HUES48 (cell line): ENCODE measurements around the gene SMC1A.
A peak's percentile ranks its signal among the peaks of the same experiment; 100 is the strongest.
"Not testable (repeated sequence)": the region's sequence is repeated elsewhere in the genome, so short reads cannot be mapped to it uniquely, and the experiment has no call there.

Experiments used
- H3K27ac ChIP-seq: one replicate; pipeline ENCODE4 v1.7.0; 2013; ENCODE audit warnings: low read depth, low read length, inconsistent platforms
- H3K27me3 ChIP-seq: 2 replicates; pipeline ENCODE4 v1.6.1; 2013; ENCODE audit warnings: mild to moderate bottlenecking, low read length; ENCODE audit not compliant: control insufficient read depth, insufficient read depth
- H3K36me3 ChIP-seq: 2 replicates; pipeline ENCODE4 v1.6.1; 2013; ENCODE audit warnings: low read length; ENCODE audit not compliant: control insufficient read depth, insufficient read depth
- H3K4me1 ChIP-seq: 2 replicates; pipeline ENCODE4 v1.6.1; 2013; ENCODE audit warnings: mild to moderate bottlenecking, low read length; ENCODE audit not compliant: control insufficient read depth, insufficient read depth
- H3K4me3 ChIP-seq: 2 replicates; pipeline ENCODE4 v1.5.1; 2013; ENCODE audit warnings: mild to moderate bottlenecking, low read depth, low read length
- H3K9ac ChIP-seq: 2 replicates; pipeline ENCODE4 v1.6.1; 2013; ENCODE audit warnings: mild to moderate bottlenecking, low read depth, low read length, moderate library complexity
- H3K9me3 ChIP-seq: 2 replicates; pipeline ENCODE4 v1.6.1; 2013; ENCODE audit warnings: low read length; ENCODE audit not compliant: control insufficient read depth, insufficient read depth

SMC1A gene

GRCh38 chrX:53421772-53422085 lies 725 bp downstream of the SMC1A start:
- H3K9me3 ChIP-seq: peaks cover 10% of the 10 kb centered on the region; the same call in 1 of the 2 replicates
- H3K36me3 ChIP-seq: no peaks in the 10 kb centered on the region
- H3K9ac ChIP-seq: peak overlapping the region; percentile 98
- no peaks in the 10 kb centered on the region for H3K27me3 ChIP-seq
- peaks cover 6% of the 10 kb centered on the region for H3K4me1 ChIP-seq
- H3K27ac ChIP-seq: peak overlapping the region; percentile 99
- peak overlapping the region; percentile 97 for H3K4me3 ChIP-seq

GRCh38 chrX:53421125-53421524 lies 1.3 kb downstream of the SMC1A start:
- Histone ChIP-seq H3K4me1 (peaks cover 6% of the 10 kb centered on the region), H3K4me3 (peak overlapping the region; percentile 97), H3K27me3 (no peaks in the 10 kb centered on the region), H3K27ac (no peak overlapping the region), H3K9ac (no peak overlapping the region), H3K36me3 (no peaks in the 10 kb centered on the region), H3K9me3 (peaks cover 7% of the 10 kb centered on the region; the same call in 1 of the 2 replicates)

- not testable (repeated sequence) for H3K36me3 ChIP-seq, H3K27me3 ChIP-seq, H3K4me1 ChIP-seq, H3K9me3 ChIP-seq, H3K9ac ChIP-seq, H3K27ac ChIP-seq, H3K4me3 ChIP-seq
These were observed 2.1 kb downstream of the SMC1A start for GRCh38 chrX:53420351-53420750.

- Histone ChIP-seq H3K27ac (no peak overlapping the region), H3K27me3 (no peaks in the 10 kb centered on the region), H3K36me3 (peaks cover 65% of the 10 kb centered on the region), H3K4me3 (no peak overlapping the region), H3K4me1 (0 out of 2 replicates have a peak, but pooled peaks cover 2% of the 10 kb centered on the region), H3K9ac (no peak overlapping the region), H3K9me3 (peaks cover 20% of the 10 kb centered on the region)
These were observed 10.0 kb downstream of the SMC1A start for GRCh38 chrX:53412446-53412845.

GRCh38 chrX:53403535-53403934 lies 18.9 kb downstream of the SMC1A start:
- H3K36me3 ChIP-seq: peaks cover 87% of the 10 kb centered on the region
- H3K4me3 ChIP-seq: no peak overlapping the region
- H3K27ac ChIP-seq: no peak overlapping the region
- no peaks in the 10 kb centered on the region for H3K27me3 ChIP-seq
- H3K9me3 ChIP-seq: peaks cover 20% of the 10 kb centered on the region
- peaks cover 22% of the 10 kb centered on the region for H3K4me1 ChIP-seq
- no peak overlapping the region for H3K9ac ChIP-seq

GRCh38 chrX:53398216-53398615 lies 24.2 kb downstream of the SMC1A start:
- peaks cover 14% of the 10 kb centered on the region for H3K9me3 ChIP-seq

GRCh38 chrX:53395605-53396298 lies 26.7 kb downstream of the SMC1A start:
- no peak overlapping the region for H3K4me3 ChIP-seq
- H3K9ac ChIP-seq: no peak overlapping the region
- H3K4me1 ChIP-seq: peaks cover 11% of the 10 kb centered on the region
- peaks cover 80% of the 10 kb centered on the region for H3K36me3 ChIP-seq
- no peak overlapping the region for H3K27ac ChIP-seq
- peaks cover 11% of the 10 kb centered on the region for H3K9me3 ChIP-seq
- H3K27me3 ChIP-seq: no peaks in the 10 kb centered on the region

More at GRCh38 chrX:53398216-53398615, 24.2 kb downstream of the SMC1A start:
- Histone ChIP-seq H3K4me3 (no peak overlapping the region), H3K27me3 (no peaks in the 10 kb centered on the region), H3K9ac (no peak overlapping the region), H3K27ac (no peak overlapping the region), H3K4me1 (peaks cover 18% of the 10 kb centered on the region), H3K36me3 (peaks cover 88% of the 10 kb centered on the region)

GRCh38 chrX:53383376-53384076 lies 38.9 kb downstream of the SMC1A start:
- peaks cover 80% of the 10 kb centered on the region for H3K36me3 ChIP-seq
- no peaks in the 10 kb centered on the region for H3K27me3 ChIP-seq
- no peak overlapping the region for H3K27ac ChIP-seq

GRCh38 chrX:53379747-53380146 lies 42.7 kb downstream of the SMC1A start:
- H3K9me3 ChIP-seq: peaks cover 33% of the 10 kb centered on the region
- no peak overlapping the region for H3K27ac ChIP-seq
- H3K9ac ChIP-seq: no peak overlapping the region
- H3K27me3 ChIP-seq: no peaks in the 10 kb centered on the region
- H3K36me3 ChIP-seq: peaks cover 72% of the 10 kb centered on the region
- no peak overlapping the region for H3K4me3 ChIP-seq
- H3K4me1 ChIP-seq: no peaks in the 10 kb centered on the region

More at GRCh38 chrX:53383376-53384076, 38.9 kb downstream of the SMC1A start:
- H3K9ac ChIP-seq: no peak overlapping the region
- peaks cover 30% of the 10 kb centered on the region for H3K9me3 ChIP-seq
- no peak overlapping the region for H3K4me3 ChIP-seq
- no peaks in the 10 kb centered on the region for H3K4me1 ChIP-seq

GRCh38 chrX:53379008-53379710 lies 43.3 kb downstream of the SMC1A start:
- Histone ChIP-seq H3K4me1 (no peaks in the 10 kb centered on the region), H3K27me3 (no peaks in the 10 kb centered on the region), H3K4me3 (no peak overlapping the region), H3K9me3 (peaks cover 31% of the 10 kb centered on the region), H3K9ac (no peak overlapping the region), H3K27ac (no peak overlapping the region), H3K36me3 (peaks cover 68% of the 10 kb centered on the region)

GRCh38 chrX:53377464-53377863 lies 45.0 kb downstream of the SMC1A start:
- H3K27me3 ChIP-seq: no peaks in the 10 kb centered on the region
- no peak overlapping the region for H3K9ac ChIP-seq
- H3K4me1 ChIP-seq: no peaks in the 10 kb centered on the region
- peaks cover 51% of the 10 kb centered on the region for H3K36me3 ChIP-seq
- H3K9me3 ChIP-seq: peaks cover 19% of the 10 kb centered on the region
- no peak overlapping the region for H3K27ac ChIP-seq
- no peak overlapping the region for H3K4me3 ChIP-seq
